Measurements from ENCODE around the gene XIRP2.
"Not testable (repeated sequence)": the region's sequence is repeated elsewhere in the genome, so short reads cannot be mapped to it uniquely, and the experiment has no call there.

- not testable (repeated sequence) for TF ChIP-seq POLR2A, CTCF (IDR thresholded peaks at IDR 0.05)
These were observed 210.7 kb downstream of the XIRP2 start for GRCh38 chr2:167098931-167099330.
